ENCODE data around the gene MED8. TPM values are rescaled to one million over a fixed set of nuclear protein-coding genes. Genes with fewer than 3 reads are reported as not detected.

The MED8 gene
- total and polyA plus RNA-seq, 9 of the 15 experiments (the other 6 are each of a cell fraction or from before 2014, with no cell fraction given): 23.0 to 120 (median 56.4) TPM

- TF ChIP-seq PRPF4 (IDR thresholded peaks at IDR 0.05; ENCODE audit: insufficient read depth, low read depth, low read length, poor library complexity, severe bottlenecking) (no peak), KDM4B (IDR thresholded peaks at IDR 0.05; ENCODE audit: borderline replicate concordance in 2 of 2, low read depth in 1 of 2) (no peak), FOXK1 (CRISPR knock-in tag; IDR thresholded peaks at IDR 0.05; ENCODE audit: borderline replicate concordance) (no peak), NR3C1 (CRISPR knock-in tag; IDR thresholded peaks at IDR 0.05) (no peak), ZKSCAN1 (IDR thresholded peaks at IDR 0.05; ENCODE audit: low read depth, low read length) (no peak), SMARCC2 (IDR thresholded peaks at IDR 0.05; ENCODE audit: low read depth) (no peak), NFYB (IDR thresholded peaks at IDR 0.05; ENCODE audit: extremely low read depth, insufficient read length) (no peak), ZNF584 (CRISPR knock-in tag; IDR thresholded peaks at IDR 0.05; ENCODE audit: low read depth) (no peak), TOE1 (IDR thresholded peaks at IDR 0.05; ENCODE audit: borderline replicate concordance) (no peak), TOE1 (CRISPR knock-in tag; IDR thresholded peaks at IDR 0.05; ENCODE audit: borderline replicate concordance, low read depth) (no peak), SRSF1 (IDR thresholded peaks at IDR 0.05; ENCODE audit: low read depth, low read length) (no peak), MEF2A (IDR thresholded peaks at IDR 0.05; ENCODE audit: control insufficient read depth, low read depth, low read length) (no peak)
- TF ChIP-seq, protein P1, sequence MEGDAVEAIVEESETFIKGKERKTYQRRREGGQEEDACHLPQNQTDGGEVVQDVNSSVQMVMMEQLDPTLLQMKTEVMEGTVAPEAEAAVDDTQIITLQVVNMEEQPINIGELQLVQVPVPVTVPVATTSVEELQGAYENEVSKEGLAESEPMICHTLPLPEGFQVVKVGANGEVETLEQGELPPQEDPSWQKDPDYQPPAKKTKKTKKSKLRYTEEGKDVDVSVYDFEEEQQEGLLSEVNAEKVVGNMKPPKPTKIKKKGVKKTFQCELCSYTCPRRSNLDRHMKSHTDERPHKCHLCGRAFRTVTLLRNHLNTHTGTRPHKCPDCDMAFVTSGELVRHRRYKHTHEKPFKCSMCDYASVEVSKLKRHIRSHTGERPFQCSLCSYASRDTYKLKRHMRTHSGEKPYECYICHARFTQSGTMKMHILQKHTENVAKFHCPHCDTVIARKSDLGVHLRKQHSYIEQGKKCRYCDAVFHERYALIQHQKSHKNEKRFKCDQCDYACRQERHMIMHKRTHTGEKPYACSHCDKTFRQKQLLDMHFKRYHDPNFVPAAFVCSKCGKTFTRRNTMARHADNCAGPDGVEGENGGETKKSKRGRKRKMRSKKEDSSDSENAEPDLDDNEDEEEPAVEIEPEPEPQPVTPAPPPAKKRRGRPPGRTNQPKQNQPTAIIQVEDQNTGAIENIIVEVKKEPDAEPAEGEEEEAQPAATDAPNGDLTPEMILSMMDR (IDR thresholded peaks at IDR 0.05 in 2 of 3, conservative IDR thresholded peaks at IDR 0.05 in 1 of 3; ENCODE audit: insufficient read depth in 2 of 3, low read depth in 1 of 3, low read length in 3 of 3): no peak
These were observed 25.6 kb downstream of the MED8 start (continued) for GRCh38 chr1:43363935-43364525.
